ENCODE data around the gene NT5C3B.
"Not testable (repeated sequence)": the region's sequence is repeated elsewhere in the genome, so short reads cannot be mapped to it uniquely, and the experiment has no call there.

NT5C3B gene

GRCh38 chr17:41837761-41838538 lies 1.9 kb upstream of the NT5C3B start, which contains the start of gene KLHL10:
Gene KLHL10 (plus strand): TSS chr17:41837825. CDS start chr17:41837933, 108 bp downstream.
- no peak for DNase-seq

GRCh38 chr17:41836550-41837196 lies 641 bp upstream of the NT5C3B start:
- DNase-seq, result no peak

GRCh38 chr17:41835214-41835799 lies 725 bp downstream of the NT5C3B start:
- DNase-seq, result no peak

- DNase-seq, result not testable (repeated sequence)
Observed at GRCh38 chr17:41829961-41830360, 6.1 kb downstream of the NT5C3B start.

- DNase-seq, result no peak
Observed at GRCh38 chr17:41825175-41825845, 10.7 kb downstream of the NT5C3B start.

GRCh38 chr17:41824086-41824485 lies 11.9 kb downstream of the NT5C3B start:
- DNase-seq, result no peak

GRCh38 chr17:41823580-41823979 lies 12.5 kb downstream of the NT5C3B start:
- no peak for DNase-seq

- no peak for DNase-seq
Observed at GRCh38 chr17:41823141-41823524, 12.9 kb downstream of the NT5C3B start.

- no peak for DNase-seq
Observed at GRCh38 chr17:41822216-41823140, 13.6 kb downstream of the NT5C3B start.

- no peak for DNase-seq
Observed at GRCh38 chr17:41821776-41822175, 14.3 kb downstream of the NT5C3B start.

GRCh38 chr17:41818024-41818423 lies 18.0 kb downstream of the NT5C3B start:
- no peak for DNase-seq

- DNase-seq, result no peak
Observed at GRCh38 chr17:41816637-41817320, 19.3 kb downstream of the NT5C3B start.

- DNase-seq, result no peak
Observed at GRCh38 chr17:41814195-41814594, 21.8 kb downstream of the NT5C3B start.

GRCh38 chr17:41813699-41814124 lies 22.3 kb downstream of the NT5C3B start:
- no peak for DNase-seq

- no peak for DNase-seq
Observed at GRCh38 chr17:41813152-41813680, 22.8 kb downstream of the NT5C3B start.

- DNase-seq, result peak; percentile 42
Observed at GRCh38 chr17:41812381-41813151, 23.5 kb downstream of the NT5C3B start, which contains the start of gene FKBP10. Gene FKBP10 (plus strand): TSS chr17:41813004. CDS start chr17:41813035, 31 bp downstream.

GRCh38 chr17:41811549-41812380 lies 24.3 kb downstream of the NT5C3B start, which contains the start of gene P3H4:
Gene P3H4 (minus strand): TSS chr17:41811949. CDS start chr17:41811915, 34 bp downstream.
- DNase-seq, result peak; percentile 78

GRCh38 chr17:41810659-41811548 lies 25.1 kb downstream of the NT5C3B start:
- DNase-seq, result no peak
